B cell (primary cell): ENCODE results near the gene CC2D2A.

Experiments
- CTCF ChIP-seq: fragments of 200-600 bp; IDR thresholded peaks from one replicate; pipeline ENCODE4 v1.8.0; 2022; ENCODE audit warnings: antibody characterized with exemption, mild to moderate bottlenecking
- EZH2 ChIP-seq: IDR thresholded peaks from 2 replicates; pipeline ENCODE4 v1.6.1; 2012; ENCODE audit warnings: borderline replicate concordance, low read depth, mild to moderate bottlenecking, moderate library complexity, low read length; ENCODE audit not compliant: insufficient read depth, poor library complexity, severe bottlenecking

DNA sequence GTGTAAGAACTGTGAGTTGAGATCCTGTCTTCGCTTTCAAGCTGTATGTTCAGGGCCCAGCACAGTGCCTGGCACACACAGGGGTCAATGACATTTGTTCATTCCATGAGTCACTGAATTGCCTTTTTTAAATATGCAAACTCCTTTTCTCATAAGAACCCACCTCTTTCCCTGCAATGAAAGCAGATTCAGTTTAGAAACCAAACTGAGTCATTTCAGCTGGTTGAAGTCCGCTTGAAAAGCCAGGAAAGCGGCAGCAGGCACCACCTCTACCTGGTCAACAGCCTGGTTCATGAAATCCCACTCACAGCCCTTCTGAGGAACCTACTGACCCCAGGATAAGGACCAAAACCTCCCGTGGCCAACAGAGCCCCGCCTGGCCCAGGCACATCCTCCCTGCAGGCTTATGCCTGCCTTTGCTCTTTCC, 46.4 kb upstream of the CC2D2A start:
- TF ChIP-seq CTCF (no peak), EZH2 (no peak)
